Stimulated activated CD4-positive, alpha-beta T cell treated with anti-CD3 and anti-CD28 coated beads, Interleukin-12 subunit alpha, Interleukin-12 subunit beta, amount 100 ng/mL, for 4 hours (primary cell): Measurements from ENCODE around the gene CATSPERB.
"Not testable (repeated sequence)": the region's sequence is repeated elsewhere in the genome, so short reads cannot be mapped to it uniquely, and the experiment has no call there.

Source experiments
- DNase-seq: peaks from one replicate; pipeline ENCODE4 v3.0.0-alpha.2; 2020

The CATSPERB gene

DNA sequence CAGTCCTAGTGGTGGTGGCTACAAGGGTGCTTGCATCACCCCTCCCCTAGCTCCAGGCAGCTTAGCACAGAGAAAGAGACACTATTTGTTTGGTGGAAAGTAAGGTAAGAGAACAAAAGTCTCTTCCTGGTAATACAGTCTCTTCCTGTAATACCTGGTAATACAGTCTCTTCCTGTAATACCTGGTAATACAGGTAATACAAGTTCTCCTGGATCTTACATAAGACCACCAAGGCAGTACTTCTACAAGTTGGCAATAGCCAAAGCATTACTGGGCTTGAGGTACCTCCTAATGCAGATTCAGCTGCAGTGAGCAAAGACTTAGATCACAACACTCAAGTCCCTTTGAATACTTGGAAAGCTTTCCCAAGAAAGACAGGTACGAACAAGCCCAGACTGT lies 77.0 kb downstream of the CATSPERB start:
- DNase-seq, result no peak

DNA sequence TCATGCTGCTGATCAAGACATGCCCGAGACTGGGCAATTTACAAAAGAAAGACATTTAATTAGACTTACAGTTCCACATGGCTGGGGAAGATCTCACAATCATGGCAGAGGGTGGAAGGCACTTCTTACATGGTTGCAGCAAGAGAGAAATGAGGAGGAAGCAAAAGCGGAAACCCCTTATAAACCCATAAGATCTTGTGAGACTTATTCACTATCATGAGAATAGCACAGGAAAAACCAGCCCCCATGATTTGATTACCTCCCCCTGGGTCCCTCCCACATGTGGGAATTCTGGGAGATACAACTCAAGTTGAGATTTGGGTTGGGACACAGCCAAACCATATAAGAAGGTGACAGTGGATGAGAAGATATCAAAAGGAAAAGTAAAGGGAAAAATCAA lies 78.4 kb downstream of the CATSPERB start:
- DNase-seq, result no peak

DNA sequence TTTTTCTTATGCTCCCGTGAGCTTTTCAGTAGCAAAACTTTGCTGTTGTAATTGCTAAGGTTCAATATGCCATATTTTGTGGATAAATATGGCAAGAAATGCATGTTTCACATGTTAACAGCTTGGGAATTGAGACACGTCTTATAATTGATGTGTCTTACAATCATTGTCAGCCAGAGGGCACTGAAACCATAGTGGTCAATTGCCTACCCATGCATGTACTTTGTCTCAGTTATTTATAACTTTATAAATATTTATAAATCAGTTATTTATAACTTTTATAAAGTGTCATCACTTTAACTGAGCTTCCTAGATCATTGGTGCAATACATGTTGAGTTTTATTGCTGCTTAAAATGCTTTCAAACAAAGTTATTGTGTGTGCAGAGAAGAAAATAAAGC lies 82.0 kb downstream of the CATSPERB start:
- no peak for DNase-seq

DNA sequence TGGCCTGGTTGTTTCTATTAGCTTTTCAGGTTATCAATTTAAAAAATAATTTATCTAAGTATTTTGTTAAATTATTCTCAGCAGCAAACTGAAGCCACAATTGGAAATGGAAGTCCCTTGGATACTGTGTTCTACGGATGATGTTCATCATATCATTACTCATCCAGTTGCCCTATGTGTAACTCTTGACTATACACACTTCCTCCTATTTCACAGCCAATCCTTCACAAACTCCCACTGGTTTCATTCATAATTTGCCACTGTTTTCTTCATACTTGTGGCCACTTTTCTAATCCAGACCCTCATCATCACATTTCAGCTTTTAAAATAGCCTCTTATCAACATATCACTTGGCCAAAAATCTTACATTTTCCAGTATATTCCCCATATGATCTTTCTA lies 84.0 kb downstream of the CATSPERB start:
- DNase-seq, result no peak

DNA sequence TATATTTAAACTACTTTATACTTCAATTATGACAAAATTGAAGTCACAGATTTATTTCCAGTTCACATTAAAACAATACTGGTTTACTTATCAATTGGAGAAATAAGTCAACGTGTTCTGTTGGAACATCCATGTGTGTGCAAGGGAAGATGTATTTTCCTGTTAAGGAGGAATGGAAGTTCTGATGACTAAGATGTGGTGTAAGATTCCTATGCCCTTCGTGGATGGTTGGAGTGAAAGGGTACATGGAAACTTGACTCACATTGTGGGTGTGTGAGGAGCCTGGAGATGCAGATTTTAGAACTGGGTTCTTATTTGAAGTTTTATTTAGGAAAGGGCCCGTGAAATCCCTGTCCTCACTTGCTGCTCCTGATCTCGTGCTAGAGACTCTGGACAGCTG lies 95.3 kb downstream of the CATSPERB start:
- no peak for DNase-seq

DNA sequence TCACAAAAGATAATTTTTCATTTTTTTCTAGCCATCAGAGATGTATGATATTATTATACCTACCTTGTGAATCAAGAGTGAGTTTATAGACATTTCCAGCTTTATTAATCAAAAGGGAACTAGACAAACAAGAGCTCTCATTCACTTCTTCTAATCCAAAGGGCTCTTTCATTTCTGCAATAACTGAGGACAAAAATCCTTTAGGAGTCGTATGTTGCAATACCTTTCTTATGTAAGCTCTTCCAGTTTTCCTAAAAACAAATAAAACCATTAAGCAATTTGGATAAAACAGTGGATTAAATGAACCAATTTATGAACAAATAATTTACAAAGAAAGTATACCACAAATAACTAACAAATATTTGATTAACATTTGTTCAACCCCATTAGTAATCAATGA lies 107.1 kb downstream of the CATSPERB start:
- DNase-seq, result no peak

DNA sequence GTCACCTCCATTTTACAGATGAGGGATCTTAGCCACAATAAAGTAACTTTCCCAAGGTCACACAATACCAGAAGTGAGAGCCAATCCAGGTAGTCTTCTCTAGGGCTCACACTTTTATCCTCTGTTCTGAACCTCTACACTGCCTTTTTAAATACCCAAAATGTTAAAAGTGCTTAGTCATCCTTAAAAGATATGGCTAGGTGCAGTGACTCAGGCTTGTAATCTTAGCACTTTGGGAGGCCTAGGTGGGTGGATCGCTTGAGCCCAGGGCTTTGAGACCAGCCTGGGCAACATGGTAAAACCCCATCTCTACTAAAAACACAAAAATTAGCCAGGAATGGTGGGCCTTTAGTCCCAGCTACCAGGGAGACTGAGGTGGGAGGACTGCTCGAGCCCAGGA lies 117.7 kb downstream of the CATSPERB start:
- no peak for DNase-seq

DNA sequence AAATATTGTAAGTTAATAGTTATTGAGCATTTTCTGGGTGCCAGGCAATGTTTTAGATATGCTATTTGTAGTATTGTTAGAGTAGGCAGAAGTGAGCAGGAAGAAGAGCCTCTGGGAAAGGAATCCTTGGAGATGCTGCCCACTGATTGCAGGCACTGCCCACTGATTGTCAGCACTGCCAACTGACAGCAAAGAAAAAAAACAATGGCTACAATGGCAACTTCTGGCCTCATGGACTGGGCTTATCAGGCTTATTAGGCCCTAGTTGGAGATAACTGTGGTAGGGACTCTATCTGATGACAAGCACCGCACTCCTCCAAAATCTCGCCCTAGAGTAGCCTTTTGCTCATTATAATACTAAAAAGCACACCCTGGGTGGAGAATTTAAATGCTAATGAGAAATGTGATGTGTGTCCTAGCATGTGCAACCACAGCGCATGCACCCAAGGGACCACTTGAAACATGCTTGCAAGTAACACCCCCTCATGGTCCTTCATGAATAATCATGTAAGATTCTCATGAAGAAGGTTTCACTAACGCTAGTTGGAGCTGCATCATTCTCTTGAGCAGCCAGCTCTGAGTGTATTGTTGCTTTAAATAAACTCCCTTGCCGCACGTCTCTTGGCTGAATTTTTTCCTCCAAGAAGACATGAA lies 118.3 kb downstream of the CATSPERB start:
- DNase-seq, result no peak

DNA sequence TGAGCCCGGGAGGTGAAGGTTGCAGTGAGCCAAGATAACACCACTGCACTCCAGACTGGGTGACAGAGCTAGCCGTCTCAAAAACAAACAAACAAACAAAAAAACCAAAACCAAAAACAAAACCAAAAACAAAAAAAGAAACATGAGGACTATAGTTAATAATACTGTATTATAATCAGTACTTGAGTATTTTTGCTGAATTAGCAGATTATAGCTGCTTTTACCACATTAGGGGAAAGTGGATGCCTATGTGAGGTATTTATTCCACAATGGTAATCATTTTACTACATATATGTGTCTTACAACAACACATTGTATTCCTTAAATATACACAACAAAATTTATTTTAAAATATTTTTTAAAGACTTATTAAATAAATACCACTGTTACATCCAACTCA lies 120.4 kb downstream of the CATSPERB start:
- no peak for DNase-seq

DNA sequence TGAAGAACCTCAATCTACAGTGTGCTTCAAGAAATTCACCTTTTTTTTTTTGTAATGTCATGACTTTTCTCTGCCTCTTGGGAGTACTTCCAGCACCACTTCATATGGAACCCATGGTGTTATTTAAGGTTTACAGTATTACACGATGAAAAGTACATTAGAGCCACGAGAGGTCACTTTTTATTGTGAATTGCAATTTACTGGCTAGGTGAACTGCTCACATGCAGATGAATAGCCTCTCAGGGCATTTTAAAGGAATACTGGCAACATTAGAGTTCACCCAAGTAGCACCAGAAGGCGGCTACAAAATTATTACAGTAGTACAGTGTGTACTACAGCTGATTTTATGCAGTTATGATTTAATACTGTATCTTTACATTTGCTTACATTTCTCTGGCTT lies 122.7 kb downstream of the CATSPERB start:
- no peak for DNase-seq

DNA sequence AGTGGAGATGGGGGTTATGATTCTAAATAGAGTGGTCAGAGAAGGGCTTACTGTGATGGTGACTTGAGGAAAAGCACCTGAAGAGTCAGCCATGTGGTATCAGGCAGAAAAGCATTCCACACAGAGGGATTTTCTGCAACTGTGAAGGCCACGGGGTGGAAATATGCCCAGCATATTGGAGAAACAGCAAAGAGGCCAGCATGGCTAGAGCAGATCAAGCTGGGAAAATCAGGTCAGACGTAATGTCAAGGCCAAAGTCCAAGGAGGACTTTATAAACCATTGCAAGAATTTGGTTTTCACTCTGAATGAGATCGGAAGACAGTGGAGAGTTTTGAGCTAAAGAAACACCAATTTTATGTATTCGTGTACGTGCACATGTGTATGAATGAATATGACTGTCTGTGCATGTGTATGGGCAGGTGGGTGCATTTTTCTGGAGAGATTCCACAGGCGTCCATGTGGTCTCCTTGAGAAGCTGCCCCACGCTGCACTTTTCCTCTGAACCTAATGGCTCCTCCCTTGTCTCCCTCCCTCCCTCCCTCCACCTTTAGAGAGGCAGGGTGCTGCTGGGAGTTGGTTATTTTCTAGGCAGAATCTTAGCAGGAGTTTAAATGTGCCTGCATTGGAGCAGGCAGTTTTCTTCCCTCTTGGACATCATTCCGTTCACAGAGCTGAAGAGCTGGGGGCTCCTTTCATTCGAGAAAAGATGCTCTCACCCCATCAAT lies 124.4 kb downstream of the CATSPERB start:
- DNase-seq, result no peak

DNA sequence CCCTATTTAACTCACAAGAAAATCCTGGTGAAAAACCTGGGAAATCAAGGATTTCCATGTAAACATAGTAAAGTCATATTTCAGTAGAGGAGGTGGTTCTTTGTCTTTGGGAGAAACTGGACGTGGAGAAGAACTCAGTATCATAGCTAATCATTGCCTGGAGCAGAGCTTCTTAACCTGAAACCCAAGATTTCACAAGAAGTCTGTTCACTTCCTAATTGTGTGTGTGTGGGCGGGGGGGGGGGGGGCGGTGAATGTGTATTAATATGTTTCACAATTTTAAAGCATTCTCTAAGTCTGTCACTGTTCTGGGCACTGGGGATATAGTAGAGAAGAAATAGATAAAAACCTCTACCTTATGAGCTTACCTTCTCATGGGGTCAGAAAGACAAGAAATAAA lies 125.0 kb downstream of the CATSPERB start:
- no peak for DNase-seq

DNA sequence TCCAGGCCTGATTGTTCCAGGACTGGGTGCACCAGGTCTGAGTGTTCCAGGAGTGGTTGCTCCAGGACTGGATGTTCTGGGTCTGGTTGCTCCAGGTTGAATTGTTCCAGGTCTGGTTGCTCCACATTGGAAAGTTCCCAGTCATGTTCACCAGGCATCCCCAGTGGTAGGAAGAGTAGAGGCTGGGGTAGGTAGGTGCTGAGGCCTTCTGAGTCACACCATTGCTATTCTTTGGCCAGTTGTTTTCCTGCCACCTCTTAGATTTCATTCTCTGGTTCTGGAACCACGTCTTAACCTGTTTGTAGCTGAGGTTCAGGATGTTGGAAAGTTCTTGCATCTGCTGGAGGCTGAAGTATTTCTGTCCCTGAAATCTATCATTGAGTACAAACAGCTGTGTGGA lies 127.3 kb downstream of the CATSPERB start:
- DNase-seq, result not testable (repeated sequence)

DNA sequence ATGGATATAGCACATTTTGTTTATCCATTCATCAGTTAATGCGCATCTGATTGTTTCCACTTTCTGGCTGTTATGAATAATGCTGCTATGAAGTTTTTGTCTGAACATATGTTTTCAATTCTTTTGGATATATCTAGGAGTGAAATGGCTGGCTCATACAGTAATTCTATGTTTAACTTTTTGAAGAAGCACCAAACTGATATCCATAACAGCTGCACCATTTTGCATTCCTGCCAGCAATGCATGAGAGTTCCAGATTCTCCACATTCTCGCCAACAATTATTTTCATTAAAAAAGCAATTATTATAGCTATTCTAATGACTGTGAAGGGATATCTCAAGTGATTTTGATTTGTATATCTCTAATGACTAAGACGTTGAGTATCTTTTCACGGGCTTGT lies 131.9 kb downstream of the CATSPERB start:
- no peak for DNase-seq

DNA sequence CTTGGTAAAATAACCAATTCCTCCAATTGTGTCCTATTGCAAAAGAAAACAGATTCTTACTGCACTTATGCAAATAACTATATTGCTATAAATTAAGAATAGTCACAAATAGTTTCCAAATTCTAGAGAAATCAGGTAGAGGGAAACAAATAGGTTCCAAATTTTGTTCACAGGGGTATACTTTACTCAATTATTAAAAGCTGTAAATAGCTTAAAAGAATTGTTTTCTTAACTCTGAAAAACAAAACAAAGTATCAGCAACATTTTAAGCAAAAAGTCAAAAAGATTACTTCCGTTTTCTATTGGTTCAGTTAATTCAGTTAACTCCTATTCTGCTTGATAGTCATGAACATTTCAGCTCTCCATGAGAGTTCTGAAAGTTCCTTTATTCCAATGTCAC lies 136.2 kb downstream of the CATSPERB start:
- no peak for DNase-seq

DNA sequence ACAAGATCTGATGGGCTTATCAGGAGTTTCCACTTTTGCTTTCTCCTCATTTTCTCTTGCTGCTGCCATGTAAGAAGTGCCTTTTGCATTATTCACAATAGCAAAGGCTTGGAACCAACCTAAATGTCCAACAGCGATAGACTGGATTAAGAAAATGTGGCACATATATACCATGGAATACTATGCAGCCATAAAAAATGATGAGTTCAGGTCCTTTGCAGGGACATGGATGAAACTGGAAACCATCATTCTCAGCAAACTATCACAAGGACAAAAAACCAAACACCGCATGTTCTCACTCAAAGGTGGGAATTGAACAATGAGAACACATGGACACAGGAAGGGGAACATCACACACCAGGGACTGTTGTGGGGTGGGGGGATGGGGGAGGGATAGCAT lies 137.9 kb downstream of the CATSPERB start:
- not testable (repeated sequence) for DNase-seq

DNA sequence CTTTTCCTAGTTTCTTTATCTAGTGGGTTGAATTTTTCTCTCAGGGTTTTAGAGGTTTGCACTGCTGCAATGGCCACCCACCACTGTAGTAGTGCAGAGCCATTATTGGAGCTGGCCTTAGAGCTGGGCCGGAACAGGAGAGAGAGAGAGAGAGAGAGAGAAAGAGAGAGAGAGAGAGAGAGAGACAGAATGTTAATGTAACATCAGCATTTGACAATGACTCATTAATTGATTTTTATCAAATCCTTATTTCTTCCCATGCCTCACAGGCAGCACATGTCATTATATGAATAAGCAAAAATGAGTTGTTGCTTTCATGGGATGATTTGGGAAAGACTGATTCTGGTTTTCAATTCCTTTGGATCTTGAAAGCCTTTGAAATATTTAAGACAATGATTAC lies 145.5 kb downstream of the CATSPERB start:
- DNase-seq, result no peak

DNA sequence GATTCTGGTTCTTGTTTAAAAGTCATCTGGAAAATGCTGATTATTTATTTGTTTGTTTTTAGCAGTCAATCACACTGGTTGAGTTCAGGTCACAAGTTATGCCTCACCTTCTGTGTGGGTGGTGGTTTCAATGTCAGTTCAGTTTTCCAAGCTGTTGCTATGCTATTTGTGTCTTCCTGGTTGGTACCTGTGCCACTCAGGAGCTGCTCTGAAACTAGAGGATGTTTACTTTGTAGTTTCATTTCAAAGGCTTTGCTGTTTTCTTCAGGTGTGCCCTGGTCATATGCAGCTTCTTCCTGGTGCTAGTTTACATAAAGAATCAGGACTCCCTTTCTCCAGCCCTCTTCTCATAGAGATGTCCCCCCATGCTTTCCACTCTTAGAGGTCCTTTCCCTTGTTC lies 146.0 kb downstream of the CATSPERB start:
- DNase-seq, result no peak

DNA sequence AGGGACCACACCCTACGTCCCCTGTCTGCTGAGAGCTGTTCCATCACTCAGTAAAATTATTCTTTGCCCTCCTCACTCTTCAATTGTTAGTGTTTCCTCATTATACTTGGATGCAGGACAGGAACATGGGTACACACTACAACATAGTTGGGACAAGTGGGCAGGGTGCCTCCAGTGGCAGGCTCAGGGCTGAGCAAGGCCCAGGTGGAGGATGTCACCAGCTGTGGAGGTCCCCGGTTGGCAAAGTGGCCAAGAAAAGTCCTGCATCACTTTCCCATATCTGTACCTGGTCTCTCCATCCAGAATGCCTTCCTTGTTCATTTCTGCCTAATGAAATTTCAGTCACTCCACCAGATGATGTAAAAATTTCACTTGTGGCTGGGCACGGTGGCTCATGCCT lies 149.1 kb downstream of the CATSPERB start:
- DNase-seq, result no peak

DNA sequence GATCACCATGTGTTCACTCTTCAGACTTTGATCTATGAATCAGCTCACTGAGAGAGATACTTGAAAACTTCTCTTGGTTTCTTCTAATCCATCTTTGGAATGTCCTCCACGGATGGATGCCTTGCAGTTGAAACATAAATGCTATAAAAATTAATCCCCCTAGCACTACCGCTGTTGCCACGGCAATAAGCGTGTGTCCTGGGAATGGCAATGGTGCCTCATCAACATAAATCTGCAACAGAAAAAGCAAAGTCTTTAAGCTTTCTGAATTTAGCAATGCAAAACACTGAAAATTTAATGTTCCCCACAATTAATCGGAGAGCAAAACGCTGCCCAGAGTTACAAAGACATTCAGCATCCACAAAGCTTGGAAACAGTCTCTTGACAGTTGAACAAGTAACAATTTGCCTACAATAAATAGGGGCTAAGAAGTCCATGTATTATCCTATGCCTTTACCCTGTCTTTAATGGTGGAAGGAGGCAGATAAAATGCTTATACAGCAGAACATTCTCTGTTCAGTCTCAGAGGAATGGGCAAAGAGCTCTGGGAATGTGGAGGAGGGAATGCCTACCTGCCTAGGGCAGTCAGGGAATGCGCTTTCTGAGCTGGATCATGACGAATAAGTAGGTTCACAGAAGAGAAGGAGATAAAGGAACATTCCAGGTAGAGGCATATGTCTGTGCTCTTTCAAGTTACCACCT lies 150.9 kb downstream of the CATSPERB start:
- no peak for DNase-seq

DNA sequence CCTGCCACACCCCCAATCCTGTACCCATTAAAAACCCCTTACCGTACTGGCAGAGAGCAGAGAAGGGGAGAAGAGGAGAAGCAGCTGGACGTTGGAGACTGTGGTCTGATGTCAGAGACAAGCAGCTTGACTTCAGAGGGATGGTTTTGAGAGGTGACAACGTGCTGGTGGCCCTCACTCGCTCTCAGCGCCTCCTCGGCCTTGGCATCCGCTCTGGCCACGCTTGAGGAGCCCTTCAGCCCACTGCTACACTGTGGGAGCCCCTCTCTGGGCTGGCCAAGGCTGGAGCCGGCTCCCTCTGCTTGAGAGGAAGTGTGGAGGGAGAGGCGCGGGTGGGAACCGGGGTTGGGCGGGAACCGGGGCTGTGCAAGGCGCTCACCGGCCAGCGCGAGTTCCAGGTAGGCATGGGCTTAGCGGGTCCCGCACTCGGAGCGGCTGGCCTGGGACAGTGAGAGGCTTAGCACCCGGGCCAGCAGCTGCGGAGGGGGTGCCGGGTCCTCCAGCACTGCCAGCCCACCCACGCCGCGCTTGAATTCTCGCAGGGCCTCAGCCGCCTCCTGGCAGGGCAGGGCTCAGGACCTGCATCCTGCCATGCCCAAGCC lies 154.2 kb downstream of the CATSPERB start:
- no peak for DNase-seq

DNA sequence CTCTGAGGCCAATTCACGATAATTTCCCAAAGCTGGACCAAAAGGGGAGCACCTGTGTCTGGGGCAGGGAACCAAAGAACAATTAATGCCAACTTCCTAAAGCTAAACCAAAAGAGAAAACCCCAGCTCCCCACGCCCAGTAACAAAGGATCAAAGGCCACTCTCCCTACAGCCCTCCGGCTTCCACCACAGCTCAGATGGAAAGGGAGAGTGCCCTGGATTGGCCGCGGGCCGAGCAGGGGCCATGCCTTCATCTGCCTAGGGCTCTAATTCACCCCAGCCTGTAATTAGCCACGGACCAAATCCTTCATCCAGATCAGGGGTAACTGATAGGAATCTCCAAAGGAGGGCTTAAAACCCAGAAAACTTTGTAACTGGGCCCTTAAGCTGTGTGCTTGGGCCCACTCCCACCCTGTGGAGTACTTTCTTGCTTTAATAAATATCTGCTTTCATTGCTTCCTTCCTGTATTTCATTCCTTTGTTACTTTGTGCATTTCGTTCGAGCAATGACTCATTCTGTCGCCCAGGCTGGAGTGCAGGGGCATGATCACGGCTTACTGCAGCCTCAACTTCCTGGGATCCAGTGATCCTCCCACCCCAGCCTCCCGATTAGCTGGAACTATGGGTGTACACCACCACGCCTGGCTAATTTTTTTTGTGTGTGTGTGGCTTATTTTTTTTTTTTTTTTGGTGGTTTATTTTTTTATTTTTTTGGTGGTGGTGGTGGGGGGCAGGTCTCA lies 156.2 kb downstream of the CATSPERB start:
- no peak for DNase-seq
